ENCODE measurements around the gene PHF1. TPM values are rescaled to one million over a fixed set of nuclear protein-coding genes. Genes with fewer than 3 reads are reported as not detected.
A peak's percentile ranks its signal among the peaks of the same experiment; 100 is the strongest.

Gene PHF1
- total and polyA plus RNA-seq, 8 donors, result 28.5 to 192 (median 56.0) TPM

DNA sequence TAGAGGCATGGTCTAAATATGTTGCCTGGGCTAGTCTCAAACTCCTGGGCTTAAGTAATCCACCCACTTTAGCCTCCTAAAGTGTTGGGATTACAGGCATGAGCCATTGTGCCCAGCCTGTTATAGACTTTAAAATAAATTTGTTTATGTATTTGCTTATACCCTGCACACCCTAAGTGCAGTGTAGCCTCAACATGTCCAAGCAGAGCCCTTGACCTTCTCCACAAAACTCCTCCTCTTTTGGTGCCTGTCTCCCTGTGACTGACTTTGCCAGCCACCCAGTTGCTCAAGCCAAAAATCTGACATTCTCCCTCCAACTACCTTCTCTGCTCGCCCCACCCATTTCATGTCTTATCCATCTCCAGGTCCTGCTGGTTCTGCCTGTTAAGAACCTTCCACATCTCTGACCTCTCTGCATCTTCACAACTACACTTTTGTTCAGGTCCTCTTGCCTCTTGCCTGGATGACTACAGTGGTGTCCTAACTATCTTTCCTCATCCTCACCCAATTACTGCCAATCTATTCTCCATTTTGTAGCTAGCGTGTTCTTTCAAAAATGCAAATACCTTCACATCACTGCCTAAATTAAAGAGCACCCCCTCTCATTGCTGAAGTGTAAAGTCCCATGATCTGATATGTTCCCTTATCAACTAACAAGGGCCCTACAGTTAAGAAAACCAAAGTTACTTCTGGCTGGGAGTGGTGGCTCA is 30.4 kb upstream of the PHF1 start:
- FAIRE-seq, result no peak
- TF ChIP-seq, protein P1, sequence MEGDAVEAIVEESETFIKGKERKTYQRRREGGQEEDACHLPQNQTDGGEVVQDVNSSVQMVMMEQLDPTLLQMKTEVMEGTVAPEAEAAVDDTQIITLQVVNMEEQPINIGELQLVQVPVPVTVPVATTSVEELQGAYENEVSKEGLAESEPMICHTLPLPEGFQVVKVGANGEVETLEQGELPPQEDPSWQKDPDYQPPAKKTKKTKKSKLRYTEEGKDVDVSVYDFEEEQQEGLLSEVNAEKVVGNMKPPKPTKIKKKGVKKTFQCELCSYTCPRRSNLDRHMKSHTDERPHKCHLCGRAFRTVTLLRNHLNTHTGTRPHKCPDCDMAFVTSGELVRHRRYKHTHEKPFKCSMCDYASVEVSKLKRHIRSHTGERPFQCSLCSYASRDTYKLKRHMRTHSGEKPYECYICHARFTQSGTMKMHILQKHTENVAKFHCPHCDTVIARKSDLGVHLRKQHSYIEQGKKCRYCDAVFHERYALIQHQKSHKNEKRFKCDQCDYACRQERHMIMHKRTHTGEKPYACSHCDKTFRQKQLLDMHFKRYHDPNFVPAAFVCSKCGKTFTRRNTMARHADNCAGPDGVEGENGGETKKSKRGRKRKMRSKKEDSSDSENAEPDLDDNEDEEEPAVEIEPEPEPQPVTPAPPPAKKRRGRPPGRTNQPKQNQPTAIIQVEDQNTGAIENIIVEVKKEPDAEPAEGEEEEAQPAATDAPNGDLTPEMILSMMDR (IDR thresholded peaks at IDR 0.05), result no peak
- WGBS, 2 donors, result 69 to 82% methylated on average over 2 of the region's 2 CpGs

DNA sequence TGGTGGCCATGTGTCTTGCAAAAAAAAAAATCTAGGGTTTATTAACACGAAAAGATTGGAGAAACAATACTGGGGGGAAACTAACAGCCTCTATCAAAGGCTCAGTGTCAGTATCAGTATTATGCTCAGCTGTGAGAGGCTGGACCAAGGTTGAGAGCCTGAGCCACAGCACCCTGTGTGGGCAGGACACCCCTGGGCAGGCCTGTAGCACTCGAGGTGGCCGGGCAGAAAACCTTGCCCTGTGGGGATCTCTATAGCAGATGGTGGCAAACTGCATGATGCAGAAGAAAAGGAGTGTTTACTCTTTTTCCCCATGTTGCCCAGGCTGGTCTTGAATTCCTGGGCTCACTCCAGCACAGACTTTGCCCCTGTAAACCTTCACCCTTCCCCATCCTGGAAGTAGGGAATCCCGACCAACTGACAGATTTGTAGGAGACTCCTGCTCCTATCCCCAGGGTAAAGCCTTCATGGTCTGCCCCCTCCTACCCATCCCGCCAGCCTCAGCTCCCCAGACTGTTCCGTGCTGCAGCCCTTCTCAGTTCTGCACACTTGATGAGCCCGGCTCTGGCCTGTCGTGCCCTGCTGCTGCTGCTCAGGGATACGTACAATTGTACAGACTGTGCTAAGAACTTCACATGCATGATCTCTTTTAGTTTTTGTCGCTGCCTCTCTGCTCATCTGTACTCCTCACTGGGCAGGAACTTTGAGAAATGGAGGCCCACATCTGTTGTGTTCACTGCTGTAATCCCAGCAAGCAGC is 27.2 kb upstream of the PHF1 start:
- DNase-seq (no peak), ATAC-seq (no peak), FAIRE-seq (no peak)
- Histone ChIP-seq H3K27ac (no peak overlapping the region), H3K27me3 (no peaks in the 10 kb centered on the region), H3K36me3 (no peaks in the 10 kb centered on the region), H3K4me3 (no peak overlapping the region), H3K4me1 (no peaks in the 10 kb centered on the region), H3K9me3 (no peaks in the 10 kb centered on the region)
- 62 to 69% methylated on average over 10 of the region's 10 CpGs for WGBS, 2 donors
- intact Hi-C loops (cut with DNase I), result no loop called here
- TF ChIP-seq, protein P1 (IDR thresholded peaks at IDR 0.05), result no peak

More for the DNA sequence above, 30.4 kb upstream of the PHF1 start:
- DNase-seq (no peak), ATAC-seq (no peak)
- no peaks in the 10 kb centered on the region for H3K9me3 ChIP-seq
- H3K4me3 ChIP-seq, result no peak overlapping the region
- H3K27me3 ChIP-seq, result no peaks in the 10 kb centered on the region
- intact Hi-C loops (cut with DNase I), result no loop called here
- no peaks in the 10 kb centered on the region for H3K4me1 ChIP-seq
- H3K36me3 ChIP-seq, result no peaks in the 10 kb centered on the region
- H3K27ac ChIP-seq, result no peak overlapping the region

DNA sequence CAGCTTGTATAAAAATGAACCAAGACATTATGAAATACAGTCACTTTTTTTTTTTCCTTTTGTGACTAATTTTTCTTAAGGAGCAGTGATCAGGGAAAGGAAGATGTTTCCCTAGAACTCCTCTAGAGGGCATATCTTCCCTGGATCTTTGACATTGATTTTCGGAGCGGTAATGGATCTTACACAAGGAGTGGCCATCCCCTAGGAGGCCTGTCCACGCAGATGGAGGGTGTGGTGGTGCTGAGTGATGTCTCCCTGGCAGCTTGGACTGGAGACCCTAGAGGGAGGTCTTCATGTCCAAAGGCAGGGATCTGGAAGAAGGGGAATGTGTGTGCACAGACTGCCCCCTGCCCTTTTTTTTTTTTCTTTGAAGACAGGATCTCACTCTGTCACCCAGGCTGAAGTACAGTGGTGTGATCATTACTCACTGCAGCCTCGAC is 26.2 kb upstream of the PHF1 start:
- no peaks in the 10 kb centered on the region for H3K36me3 ChIP-seq
- ATAC-seq (peak in 3 of 4 donors; percentile 48 to 53 (median 49)), DNase-seq (no peak), FAIRE-seq (no peak)
- H3K4me3 ChIP-seq, result no peak overlapping the region
- no peak overlapping the region for H3K27ac ChIP-seq
- H3K4me1 ChIP-seq, result no peaks in the 10 kb centered on the region
- TF ChIP-seq, protein P1 (IDR thresholded peaks at IDR 0.05), result no peak
- intact Hi-C loops (cut with DNase I), result no loop called here
- H3K9me3 ChIP-seq, result no peaks in the 10 kb centered on the region
- H3K27me3 ChIP-seq, result no peaks in the 10 kb centered on the region
- 10 to 28% methylated on average over 4 of the region's 4 CpGs for WGBS, 2 donors

DNA sequence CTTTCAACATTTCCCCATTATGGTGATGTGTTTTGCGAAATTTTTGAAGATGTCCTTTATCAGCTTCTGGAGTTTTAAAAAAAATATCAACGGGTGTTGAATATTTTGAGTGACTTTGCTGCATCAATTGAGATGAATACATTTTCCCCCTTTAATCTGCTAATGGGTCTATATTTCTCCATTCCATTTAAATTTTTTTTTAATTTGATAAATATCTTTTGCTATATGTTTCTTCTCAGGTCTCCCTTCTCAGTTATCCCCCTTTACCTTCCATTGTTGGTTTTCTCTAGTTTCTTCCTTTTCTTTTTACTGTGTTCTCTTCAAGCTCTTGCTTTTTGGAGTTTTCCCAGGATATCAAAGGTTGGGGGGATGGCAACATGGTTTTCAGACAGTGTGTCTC is 20.6 kb upstream of the PHF1 start:
- no peaks in the 10 kb centered on the region for H3K9me3 ChIP-seq
- peaks cover 0 to 6% (median 5%) of the 10 kb centered on the region in 3 donors for H3K4me1 ChIP-seq
- intact Hi-C loops (cut with DNase I), result no loop called here
- no peak overlapping the region for H3K27ac ChIP-seq
- WGBS, 2 donors, result 75 to 93% methylated on average over 2 of the region's 2 CpGs
- H3K4me3 ChIP-seq, result no peak overlapping the region
- no peaks in the 10 kb centered on the region for H3K27me3 ChIP-seq
- ATAC-seq, result no peak
- FAIRE-seq, result no peak
- TF ChIP-seq, protein P1 (IDR thresholded peaks at IDR 0.05), result no peak
- no peak for DNase-seq
- H3K36me3 ChIP-seq, result no peaks in the 10 kb centered on the region
